Measurements from ENCODE around the gene CNOT6L.

Gene CNOT6L

DNA sequence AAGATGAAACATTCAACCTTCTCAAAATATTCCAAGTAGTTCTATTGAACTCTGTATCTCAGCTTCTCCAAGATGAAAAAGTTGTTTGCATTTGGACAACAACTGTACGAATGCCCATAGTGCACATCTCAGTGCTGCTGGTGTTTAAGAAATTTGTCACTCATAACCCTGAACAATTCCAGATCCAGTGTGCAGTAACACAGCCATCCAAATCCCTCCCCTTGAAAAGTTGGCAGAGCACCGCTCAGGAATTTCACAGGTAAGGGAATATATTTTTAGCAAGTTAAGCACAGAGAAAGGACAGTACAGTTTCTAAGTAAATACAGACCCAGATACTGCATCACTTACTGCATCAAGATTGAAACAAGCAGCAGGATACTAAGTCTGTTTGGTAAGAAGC lies 104.7 kb downstream of the CNOT6L start:
- no peak for DNase-seq (ENCODE audit: low read depth)
- H3K4me3 ChIP-seq (ENCODE audit: low read depth, low read length): no peak overlapping the region
- TF ChIP-seq, protein P1, sequence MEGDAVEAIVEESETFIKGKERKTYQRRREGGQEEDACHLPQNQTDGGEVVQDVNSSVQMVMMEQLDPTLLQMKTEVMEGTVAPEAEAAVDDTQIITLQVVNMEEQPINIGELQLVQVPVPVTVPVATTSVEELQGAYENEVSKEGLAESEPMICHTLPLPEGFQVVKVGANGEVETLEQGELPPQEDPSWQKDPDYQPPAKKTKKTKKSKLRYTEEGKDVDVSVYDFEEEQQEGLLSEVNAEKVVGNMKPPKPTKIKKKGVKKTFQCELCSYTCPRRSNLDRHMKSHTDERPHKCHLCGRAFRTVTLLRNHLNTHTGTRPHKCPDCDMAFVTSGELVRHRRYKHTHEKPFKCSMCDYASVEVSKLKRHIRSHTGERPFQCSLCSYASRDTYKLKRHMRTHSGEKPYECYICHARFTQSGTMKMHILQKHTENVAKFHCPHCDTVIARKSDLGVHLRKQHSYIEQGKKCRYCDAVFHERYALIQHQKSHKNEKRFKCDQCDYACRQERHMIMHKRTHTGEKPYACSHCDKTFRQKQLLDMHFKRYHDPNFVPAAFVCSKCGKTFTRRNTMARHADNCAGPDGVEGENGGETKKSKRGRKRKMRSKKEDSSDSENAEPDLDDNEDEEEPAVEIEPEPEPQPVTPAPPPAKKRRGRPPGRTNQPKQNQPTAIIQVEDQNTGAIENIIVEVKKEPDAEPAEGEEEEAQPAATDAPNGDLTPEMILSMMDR (IDR thresholded peaks at IDR 0.05; ENCODE audit: low read depth, low read length, missing control alignments): no peak

DNA sequence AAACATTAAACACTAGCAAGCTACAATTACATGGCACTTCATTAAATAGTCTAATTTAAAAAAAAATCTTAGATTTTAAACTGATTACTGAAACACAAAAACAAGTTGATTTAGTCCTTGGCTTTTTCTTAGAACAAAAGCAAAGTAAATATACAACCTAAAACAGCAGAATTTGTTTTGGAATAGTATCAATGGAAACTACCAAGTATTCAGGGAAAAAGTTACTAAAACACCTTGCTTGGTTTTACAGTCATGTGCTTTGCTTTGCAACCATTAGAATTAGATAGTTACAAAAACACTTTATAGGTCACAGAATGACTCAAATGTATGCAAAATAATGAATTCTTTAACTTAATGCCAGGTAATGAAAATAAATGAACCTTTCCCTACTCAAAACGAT lies 105.3 kb downstream of the CNOT6L start:
- TF ChIP-seq, protein P1 (IDR thresholded peaks at IDR 0.05; ENCODE audit: low read depth, low read length, missing control alignments): no peak
- no peak for DNase-seq (ENCODE audit: low read depth)
- H3K4me3 ChIP-seq (ENCODE audit: low read depth, low read length): no peak overlapping the region

DNA sequence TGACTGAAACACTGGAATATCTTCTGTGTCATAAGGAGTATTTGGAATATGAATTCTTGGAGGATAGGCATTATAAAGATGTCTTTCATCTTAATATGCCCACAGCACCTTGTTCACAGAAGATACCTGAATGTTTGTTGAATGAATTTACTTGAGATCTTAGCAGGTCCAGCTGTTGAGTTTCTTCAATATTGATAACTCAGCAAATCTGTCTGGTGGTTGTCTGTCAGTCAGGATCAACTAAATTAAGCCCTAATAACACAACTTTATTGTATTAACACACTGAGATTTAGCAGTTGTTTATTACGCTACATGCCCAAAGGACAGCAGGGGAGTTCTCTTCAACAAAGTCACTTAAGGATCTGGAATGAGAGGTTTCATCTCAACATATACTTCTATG lies 106.5 kb downstream of the CNOT6L start:
- DNase-seq (ENCODE audit: low read depth): no peak
- no peak overlapping the region for H3K4me3 ChIP-seq (ENCODE audit: low read depth, low read length)
- TF ChIP-seq, protein P1 (IDR thresholded peaks at IDR 0.05; ENCODE audit: low read depth, low read length, missing control alignments): no peak

DNA sequence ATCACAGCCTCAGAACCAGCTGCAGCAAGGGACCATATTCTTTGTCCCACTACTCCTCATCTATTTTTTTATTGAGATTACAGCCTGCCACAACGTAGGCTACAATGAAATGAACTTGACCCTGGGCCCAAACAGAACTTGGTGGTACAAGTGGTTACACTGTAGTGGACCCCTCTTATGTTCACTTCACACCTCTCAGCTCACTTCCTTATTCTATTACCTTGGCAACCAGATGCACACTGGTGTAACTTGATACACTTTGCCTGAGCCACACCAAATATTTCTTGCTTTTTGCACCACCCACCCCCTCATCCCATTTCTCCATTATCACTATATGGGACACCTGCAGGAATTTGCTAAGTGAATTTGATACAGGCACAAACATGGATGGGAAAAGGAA lies 107.7 kb downstream of the CNOT6L start:
- no peak overlapping the region for H3K4me3 ChIP-seq (ENCODE audit: low read depth, low read length)
- TF ChIP-seq, protein P1 (IDR thresholded peaks at IDR 0.05; ENCODE audit: low read depth, low read length, missing control alignments): no peak
- DNase-seq (ENCODE audit: low read depth): no peak

DNA sequence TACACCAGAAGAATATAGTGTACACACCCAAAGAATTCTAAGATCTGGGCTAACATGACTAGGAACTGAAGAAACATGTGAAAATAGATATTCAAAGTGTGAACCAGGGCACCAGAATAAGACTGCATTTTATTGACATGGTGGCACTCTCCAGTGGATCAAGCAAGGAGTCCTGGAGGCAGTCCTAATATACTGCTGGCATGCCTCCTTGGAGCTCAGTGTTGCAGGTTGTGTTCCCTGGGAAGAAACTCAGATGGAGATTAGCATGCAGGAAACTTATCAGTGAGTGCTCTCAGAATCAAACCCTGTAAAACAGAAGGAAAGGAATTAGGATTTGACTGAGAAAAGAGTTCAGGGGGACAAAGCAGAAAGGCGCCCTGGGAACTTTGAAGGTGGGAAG lies 108.5 kb downstream of the CNOT6L start:
- no peak overlapping the region for H3K4me3 ChIP-seq (ENCODE audit: low read depth, low read length)
- TF ChIP-seq, protein P1 (IDR thresholded peaks at IDR 0.05; ENCODE audit: low read depth, low read length, missing control alignments): no peak

GRCh38 chr4:77710059-77710458 lies 109.1 kb downstream of the CNOT6L start:
- TF ChIP-seq, protein P1 (IDR thresholded peaks at IDR 0.05; ENCODE audit: low read depth, low read length, missing control alignments): no peak
- no peak overlapping the region for H3K4me3 ChIP-seq (ENCODE audit: low read depth, low read length)
- DNase-seq (ENCODE audit: low read depth): no peak

More for the DNA sequence above, 108.5 kb downstream of the CNOT6L start:
- no peak for DNase-seq (ENCODE audit: low read depth)

DNA sequence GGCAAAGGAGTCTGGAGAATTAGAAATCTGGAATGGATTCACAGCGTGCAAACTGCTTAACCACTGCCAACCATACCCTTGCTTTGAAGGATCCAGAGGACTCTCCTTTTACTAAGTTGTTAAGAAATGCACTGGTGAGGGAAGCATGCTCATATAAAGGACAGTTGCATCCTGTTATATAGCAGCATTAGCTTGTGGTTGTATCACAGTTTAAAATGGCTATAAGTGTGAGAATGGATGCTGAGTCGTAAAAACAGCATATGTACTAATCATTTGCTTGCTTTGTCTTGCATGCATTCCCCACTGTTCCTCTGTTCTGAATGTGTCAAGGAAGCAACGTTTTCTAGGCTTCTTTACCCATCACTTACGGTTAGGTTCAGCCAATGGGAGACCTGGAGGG lies 112.5 kb downstream of the CNOT6L start:
- no peak for DNase-seq (ENCODE audit: low read depth)
- H3K4me3 ChIP-seq (ENCODE audit: low read depth, low read length): no peak overlapping the region
- TF ChIP-seq, protein P1 (IDR thresholded peaks at IDR 0.05; ENCODE audit: low read depth, low read length, missing control alignments): no peak

All from GM12864 (cell line).